Pancreas (tissue), 10 donors: ENCODE measurements around the gene GPR45. TPM values are rescaled to one million over a fixed set of nuclear protein-coding genes. Genes with fewer than 3 reads are reported as not detected.
"Not testable (repeated sequence)": the region's sequence is repeated elsewhere in the genome, so short reads cannot be mapped to it uniquely, and the experiment has no call there.

Experiments used
- ATAC-seq, 4 donors: fragments of 200-7000 bp; cut with Tn5 transposase; one replicate each; pipeline versions ENCODE4 v1.8.0 to v1.9.1; 2020; ENCODE audit warnings: mild to moderate bottlenecking in 4 of 4, moderate library complexity in 4 of 4
- DNase-seq, 6 donors: peaks; one replicate each; pipeline ENCODE4 v3.0.0-alpha.2; 2020
- FAIRE-seq: peaks from 2 replicates; lab custom pipeline; 2012; peaks lifted over from hg19 to GRCh38; lab: Jason Lieb, UNC
- H3K27ac ChIP-seq, 4 donors: fragments of 200-600 bp; sonication (generic); 1 replicate in 3 of 4; 2 replicates in 1 of 4; pipeline versions ENCODE4 v1.5.0 to v1.8.0; 2020
- H3K27me3 ChIP-seq, 4 donors: fragments of 200-600 bp; one replicate each; pipeline ENCODE4 v1.8.0; 2021
- H3K36me3 ChIP-seq, 3 donors: fragments of 200-600 bp; sonication (generic) in 1 of 3; one replicate each; pipeline versions ENCODE4 v1.5.0 to v1.8.0; 2020 to 2021
- H3K4me1 ChIP-seq, 3 donors: fragments of 200-600 bp; one replicate each; pipeline ENCODE4 v1.8.0; 2021
- H3K4me3 ChIP-seq, 4 donors: fragments of 200-600 bp; sonication (generic) in 2 of 4; one replicate each; pipeline versions ENCODE4 v1.5.0 to v1.8.0; 2020 to 2021
- H3K9me3 ChIP-seq, 4 donors: fragments of 200-600 bp; one replicate each; pipeline ENCODE4 v1.8.0; 2021
- CTCF ChIP-seq, 4 donors: fragments of 200-600 bp; sonication (generic) in 3 of 4; IDR thresholded peaks; one replicate each; pipeline versions ENCODE4 v1.5.0 to v1.8.0; 2021; ENCODE audit warnings: antibody characterized with exemption in 4 of 4
- WGBS, 2 donors: extraction: QIAGEN DNeasy Blood & Tissue Kit; methylation state at CpG; one replicate each; pipeline ENCODE4 v1.1.7; 2013; 5-methylcytosine and 5-hydroxymethylcytosine counted together
- intact Hi-C, 3 donors: fragments of 100-400 bp; cut with DNase I; formaldehyde crosslinking; loops; one replicate each; pipeline versions ENCODE4 v1.11.1 to v1.14.2; 2022
- polyA plus RNA-seq, 2 donors: library from polyadenylated mRNA; stranded (reverse); fragments of 200-250 nt; gene quantifications; one replicate each; pipeline ENCODE4 v1.2.3, GENCODE V29; 2013
- total RNA-seq, 6 donors: library from RNA; stranded (reverse); fragmentation: NEBNext Ultra II Directional in 4 of 6; extraction: Animal tissue kit (Norgen Biotek cat#: 25700) in 4 of 6; gene quantifications; one replicate each; pipeline versions ENCODE4 v1.2.1 to v1.2.4, GENCODE V29; 2021 to 2023
- donor health status: healthy with polysubstance abuse.
- donor health status: DM: no; HTN: no; CAD: no; lungs with moderate emphysema.
- donor health status: DM: no; HTN: no; CAD: no.
- donor health status: control.
- donor health status: control.
- donor health status: Bipolar disorder and iron deficiency.
- donor health status: DM: yes; HTN: yes; CAD: no.
- donor health status: DM: no; HTN: no; CAD: no.
- donor health status: DM: no; HTN: no; CAD: no.
- donor health status: DM: yes; HTN: yes; CAD: no.

Gene GPR45
- total and polyA plus RNA-seq, 8 donors, result 0.09 TPM; not detected in 7

DNA sequence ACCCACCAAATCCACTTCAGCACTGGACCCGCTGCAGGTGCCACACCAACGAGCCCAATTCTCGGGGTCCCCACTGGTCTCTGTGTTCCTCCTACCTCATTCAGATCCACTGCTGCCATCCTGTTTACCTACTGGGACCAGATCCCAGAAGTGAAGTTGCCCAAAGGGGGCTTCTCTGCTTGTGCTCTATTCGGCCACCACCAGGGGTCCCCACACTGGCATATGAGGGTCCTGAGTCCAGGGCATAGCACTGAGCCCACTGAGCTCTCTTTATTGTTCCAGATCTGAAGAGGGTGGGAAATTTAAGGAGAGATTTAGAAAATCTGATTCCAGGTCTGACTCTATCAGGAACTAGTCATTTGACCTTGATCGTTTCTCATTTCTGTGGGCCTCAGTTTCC is 2.4 kb downstream of the GPR45 start:
- WGBS, 2 donors, result 50 to 51% methylated on average over 5 of the region's 5 CpGs
- Histone ChIP-seq H3K27ac (no peak overlapping the region), H3K27me3 (no peaks in the 10 kb centered on the region), H3K36me3 (no peaks in the 10 kb centered on the region), H3K4me1 (no peaks in the 10 kb centered on the region), H3K9me3 (no peaks in the 10 kb centered on the region), H3K4me3 (no peak overlapping the region)
- no peak for ATAC-seq
- TF ChIP-seq CTCF (IDR thresholded peaks at IDR 0.05), result no peak
- intact Hi-C loops, result loop anchor here in 1 of 3 donors (10.0 kb wide), 1 partner anchor 139 kb away; no protein-coding TSS in a partner anchor
- no peak for DNase-seq
- FAIRE-seq, result no peak

- intact Hi-C loops, result loop anchor here in 1 of 3 donors (10.0 kb wide), 1 partner anchor 140 kb away; no protein-coding TSS in a partner anchor
- no peak for TF ChIP-seq CTCF (IDR thresholded peaks at IDR 0.05)
- ATAC-seq (no peak), DNase-seq (no peak), FAIRE-seq (no peak)
- Histone ChIP-seq H3K27me3 (no peaks in the 10 kb centered on the region), H3K4me1 (no peaks in the 10 kb centered on the region), H3K4me3 (no peak overlapping the region), H3K36me3 (no peaks in the 10 kb centered on the region), H3K9me3 (no peaks in the 10 kb centered on the region), H3K27ac (no peak overlapping the region)
- 79 to 81% methylated on average over 3 of the region's 3 CpGs for WGBS, 2 donors
Observed at GRCh38 chr2:105244451-105244850, 2.9 kb downstream of the GPR45 start.

DNA sequence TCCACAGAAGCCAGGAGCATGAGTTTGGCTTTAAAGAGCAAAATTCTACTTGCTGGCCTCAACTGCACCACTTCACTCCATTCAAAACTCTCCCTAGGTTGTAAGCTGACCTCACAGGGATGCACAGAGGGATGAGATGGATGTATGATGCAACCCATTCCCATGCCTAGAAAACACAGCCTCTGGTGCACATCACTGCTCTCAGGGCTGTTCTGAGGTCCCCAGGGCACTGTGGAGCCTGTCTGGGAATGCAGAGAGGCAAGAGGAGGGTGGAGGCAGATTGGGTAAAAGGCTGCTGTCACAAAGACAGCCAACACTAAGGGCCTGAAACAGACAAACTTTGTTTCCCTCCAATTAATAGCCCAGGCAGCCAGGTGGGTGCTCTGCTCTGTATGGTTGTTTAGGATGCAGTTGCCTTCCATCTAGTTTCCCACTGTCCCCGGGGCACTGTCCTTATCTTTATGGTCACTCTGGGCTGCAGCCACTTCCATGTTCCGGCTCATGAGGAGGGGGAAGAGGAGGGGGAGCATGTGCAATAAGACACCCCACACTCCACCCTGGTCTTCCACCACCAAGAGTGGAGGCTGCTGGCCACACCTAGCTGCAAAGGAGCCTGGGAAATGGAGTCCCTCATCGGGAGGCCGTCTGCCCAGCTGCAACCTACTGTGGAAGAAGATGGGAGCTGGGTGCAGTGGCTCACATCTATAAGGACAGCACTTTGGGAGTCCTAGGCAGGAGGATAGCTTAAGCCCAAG is 7.0 kb downstream of the GPR45 start:
- Histone ChIP-seq H3K4me3 (no peak overlapping the region), H3K9me3 (no peaks in the 10 kb centered on the region), H3K27ac (no peak overlapping the region), H3K36me3 (no peaks in the 10 kb centered on the region), H3K4me1 (no peaks in the 10 kb centered on the region), H3K27me3 (no peaks in the 10 kb centered on the region)
- ATAC-seq (no peak), DNase-seq (no peak), FAIRE-seq (no peak)
- intact Hi-C loops, result loop anchor here in 1 of 3 donors (10.0 kb wide), 1 partner anchor 144 kb away; no protein-coding TSS in a partner anchor
- no peak for TF ChIP-seq CTCF (IDR thresholded peaks at IDR 0.05)
- 79 to 91% methylated on average over 4 of the region's 4 CpGs for WGBS, 2 donors

DNA sequence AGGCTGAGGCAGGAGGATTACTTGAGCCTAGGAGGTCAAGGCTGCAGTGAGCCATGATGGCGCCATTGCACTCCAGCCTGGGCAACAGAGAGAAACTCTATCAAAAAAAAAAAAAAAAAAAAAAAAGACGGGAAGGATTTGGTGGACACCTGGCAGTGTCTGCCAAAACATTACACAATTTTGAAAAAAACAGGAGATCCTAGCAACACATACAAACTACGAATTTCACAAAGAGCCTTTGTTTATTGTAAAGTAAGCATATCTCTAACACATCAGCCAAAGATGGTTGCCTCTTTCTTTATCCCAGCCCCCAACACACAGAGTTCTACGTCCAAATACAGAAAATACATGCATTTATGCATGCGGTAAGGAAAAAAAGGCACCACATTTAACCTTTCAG is 7.6 kb downstream of the GPR45 start:
- no peak for TF ChIP-seq CTCF (IDR thresholded peaks at IDR 0.05)
- intact Hi-C loops, result loop anchor here in 1 of 3 donors (10.0 kb wide), 1 partner anchor 144 kb away; no protein-coding TSS in a partner anchor
- Histone ChIP-seq H3K4me1 (no peaks in the 10 kb centered on the region), H3K9me3 (no peaks in the 10 kb centered on the region), H3K36me3 (no peaks in the 10 kb centered on the region), H3K27ac (no peak overlapping the region), H3K4me3 (no peak overlapping the region), H3K27me3 (no peaks in the 10 kb centered on the region)
- FAIRE-seq (no peak), ATAC-seq (peak in 2 of 4 donors; percentile 41 to 45), DNase-seq (no peak)
- WGBS, 2 donors, result 57 to 63% methylated on average over 5 of the region's 5 CpGs

DNA sequence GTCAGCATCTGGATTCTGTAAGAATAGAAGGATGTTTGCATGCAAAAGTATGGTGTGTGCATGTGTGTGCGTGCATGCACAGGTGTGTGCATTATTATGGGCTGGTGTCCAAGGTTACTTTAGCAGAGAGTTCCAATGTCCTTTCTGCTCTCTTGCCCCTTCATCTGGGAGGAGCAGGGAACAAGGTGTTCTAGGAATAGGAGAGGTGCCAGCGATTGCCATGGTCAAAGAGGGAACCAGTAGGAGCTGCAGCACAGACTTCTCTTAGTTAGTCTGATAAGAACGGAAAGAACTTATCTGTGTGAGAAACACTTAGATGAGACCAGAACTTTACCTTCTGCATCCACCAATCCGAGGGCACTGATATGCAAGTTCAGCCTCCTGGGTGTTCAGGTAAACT is 8.3 kb downstream of the GPR45 start:
- TF ChIP-seq CTCF (IDR thresholded peaks at IDR 0.05), result no peak
- H3K4me3 ChIP-seq, result no peak overlapping the region
- no peaks in the 10 kb centered on the region for H3K9me3 ChIP-seq
- no peak overlapping the region for H3K27ac ChIP-seq
- 56 to 77% methylated on average over 4 of the region's 4 CpGs for WGBS, 2 donors
- no peak for ATAC-seq
- intact Hi-C loops, result loop anchor here in 1 of 3 donors (10.0 kb wide), 1 partner anchor 145 kb away; no protein-coding TSS in a partner anchor
- no peak for DNase-seq
- FAIRE-seq, result no peak
- no peaks in the 10 kb centered on the region for H3K27me3 ChIP-seq
- no peaks in the 10 kb centered on the region for H3K36me3 ChIP-seq
- H3K4me1 ChIP-seq, result no peaks in the 10 kb centered on the region

- H3K4me1 ChIP-seq, H3K9me3 ChIP-seq, intact Hi-C loops, H3K27me3 ChIP-seq, DNase-seq, H3K4me3 ChIP-seq, ATAC-seq, H3K36me3 ChIP-seq, FAIRE-seq, H3K27ac ChIP-seq: not testable (repeated sequence)
- 95 to 98% methylated on average over 40 to 43 of the region's 43 CpGs for WGBS, 2 donors
Observed at GRCh38 chr2:105251016-105251648, 9.6 kb downstream of the GPR45 start.
